Lower lobe of right lung (tissue), 2 donors: ENCODE data around the gene WDR5. TPM values are rescaled to one million over a fixed set of nuclear protein-coding genes. Genes with fewer than 3 reads are reported as not detected.

ENCODE experiments used
- ATAC-seq, 2 donors: fragments of 200-7000 bp; cut with Tn5 transposase; one replicate each; pipeline ENCODE4 v1.9.1; 2020 to 2022; ENCODE audit warnings: mild to moderate bottlenecking in 2 of 2, moderate library complexity in 2 of 2
- DNase-seq: peaks from one replicate; pipeline ENCODE4 v3.0.0-alpha.2; 2020
- H3K27ac ChIP-seq: fragments of 200-600 bp; one replicate; pipeline ENCODE4 v1.8.0; 2022
- H3K27me3 ChIP-seq: fragments of 200-600 bp; one replicate; pipeline ENCODE4 v1.8.0; 2022; ENCODE audit warnings: low read depth
- H3K36me3 ChIP-seq: fragments of 200-600 bp; one replicate; pipeline ENCODE4 v1.8.0; 2022; ENCODE audit warnings: mild to moderate bottlenecking
- H3K4me1 ChIP-seq: fragments of 200-600 bp; one replicate; pipeline ENCODE4 v1.8.0; 2022
- H3K4me3 ChIP-seq: fragments of 200-600 bp; one replicate; pipeline ENCODE4 v1.8.0; 2022; ENCODE audit warnings: mild to moderate bottlenecking
- H3K9me3 ChIP-seq: fragments of 200-600 bp; one replicate; pipeline ENCODE4 v1.8.0; 2022
- CTCF ChIP-seq: fragments of 200-600 bp; IDR thresholded peaks from one replicate; pipeline ENCODE4 v1.8.0; 2022; ENCODE audit warnings: antibody characterized with exemption, mild to moderate bottlenecking
- intact Hi-C: fragments of 100-400 bp; cut with DNase I; formaldehyde crosslinking; loops from one replicate; pipeline ENCODE4 v1.11.0; 2022
- total RNA-seq: library from RNA; stranded (reverse); fragmentation: NEBNext Ultra II Directional; extraction: Animal tissue kit (Norgen Biotek cat#: 25700); gene quantifications from one replicate; pipeline ENCODE4 v1.2.1, GENCODE V29; 2021
- donor health status: DM: no; HTN: yes; CAD: no; lungs with severe emphysema.

Gene WDR5
- total RNA-seq, 1 donor from 2014 or later: 22.6 TPM

- no peak for DNase-seq
- Histone ChIP-seq H3K36me3 (no peaks in the 10 kb centered on the region), H3K27me3 (no peaks in the 10 kb centered on the region), H3K4me3 (no peak overlapping the region), H3K4me1 (peaks cover 21% of the 10 kb centered on the region), H3K27ac (no peak overlapping the region), H3K9me3 (no peaks in the 10 kb centered on the region)
- intact Hi-C loops: loop anchor here (5.0 kb wide), 1 partner anchor 277 kb away; no protein-coding TSS in a partner anchor
- no peak for ATAC-seq
- no peak for TF ChIP-seq CTCF
Measured at GRCh38 chr9:134170532-134171315, 34.8 kb downstream of the WDR5 start.

GRCh38 chr9:134171316-134172197 lies 35.7 kb downstream of the WDR5 start:
- no peaks in the 10 kb centered on the region for H3K36me3 ChIP-seq
- H3K4me1 ChIP-seq: peaks cover 27% of the 10 kb centered on the region
- TF ChIP-seq CTCF: no peak
- peak; percentile 44 to 45 for ATAC-seq
- DNase-seq: no peak
- no peaks in the 10 kb centered on the region for H3K9me3 ChIP-seq
- intact Hi-C loops: loop anchor here (5.0 kb wide), 1 partner anchor 276 kb away; no protein-coding TSS in a partner anchor
- peaks cover 7% of the 10 kb centered on the region for H3K27me3 ChIP-seq
- no peak overlapping the region for H3K4me3 ChIP-seq
- H3K27ac ChIP-seq: peak overlapping the region; percentile 58

- H3K27ac ChIP-seq: peak overlapping the region; percentile 58
- intact Hi-C loops: loop anchor here (5.0 kb wide), 1 partner anchor 275 kb away; no protein-coding TSS in a partner anchor
- DNase-seq (no peak), ATAC-seq (peak in 1 of 2 donors; percentile 58)
- TF ChIP-seq CTCF: no peak
- no peak overlapping the region for H3K4me3 ChIP-seq
- peaks cover 8% of the 10 kb centered on the region for H3K27me3 ChIP-seq
- peaks cover 27% of the 10 kb centered on the region for H3K4me1 ChIP-seq
- no peaks in the 10 kb centered on the region for H3K36me3 ChIP-seq
- no peaks in the 10 kb centered on the region for H3K9me3 ChIP-seq
Measured at GRCh38 chr9:134172198-134173126, 36.6 kb downstream of the WDR5 start.

- peak overlapping the region; percentile 58 for H3K27ac ChIP-seq
- H3K36me3 ChIP-seq: no peaks in the 10 kb centered on the region
- intact Hi-C loops: loop anchor here (5.0 kb wide), 1 partner anchor 274 kb away; no protein-coding TSS in a partner anchor
- no peak overlapping the region for H3K4me3 ChIP-seq
- peaks cover 17% of the 10 kb centered on the region for H3K27me3 ChIP-seq
- no peaks in the 10 kb centered on the region for H3K9me3 ChIP-seq
- DNase-seq (no peak), ATAC-seq (no peak)
- H3K4me1 ChIP-seq: peaks cover 27% of the 10 kb centered on the region
- TF ChIP-seq CTCF: no peak
Measured at GRCh38 chr9:134173127-134174072, 37.5 kb downstream of the WDR5 start.
